OCI-LY7 (cell line): Measurements from ENCODE around the gene KAZN. TPM values are rescaled to one million over a fixed set of nuclear protein-coding genes. Genes with fewer than 3 reads are reported as not detected.

Experiments
- BruUV-seq: library from RNA; stranded (reverse); fragments of 400-500 nt; replicated peaks from 2 replicates; lab custom pipeline; 2021; lab: Mats Ljungman, UMichigan
- CTCF ChIA-PET: fragments of 300-600 bp; sonication (Branson Sonifier 250); formaldehyde crosslinking; loops from one replicate; lab custom pipeline; 2022; ENCODE audit warnings: antibody characterized with exemption; ENCODE audit not compliant: unreplicated experiment; lab: Charles Lee
- POLR2A ChIA-PET: fragments of 300-600 bp; sonication (Branson Sonifier 250); formaldehyde crosslinking; loops from one replicate; lab custom pipeline; 2022; ENCODE audit warnings: antibody characterized with exemption; lab: Charles Lee
- DNase-seq: peaks from one replicate; pipeline ENCODE4 v3.0.0-alpha.2; 2015; ENCODE audit warnings: low spot score
- H2AFZ ChIP-seq: fragments of 200-600 bp; sonication (generic), shearing (Covaris generic); 2 replicates; pipeline ENCODE4 v1.6.1; 2014; ENCODE audit warnings: mild to moderate bottlenecking, antibody characterized with exemption, low read length, moderate library complexity
- H3K27ac ChIP-seq: fragments of 200-600 bp; sonication (generic); 2 replicates; pipeline ENCODE4 v1.5.1; 2014; ENCODE audit warnings: mixed run types, low read depth, mild to moderate bottlenecking, moderate library complexity, low read length, inconsistent platforms; ENCODE audit not compliant: poor library complexity, severe bottlenecking
- H3K36me3 ChIP-seq: fragments of 200-600 bp; sonication (generic); 2 replicates; pipeline ENCODE4 v1.6.1; 2014; ENCODE audit warnings: mild to moderate bottlenecking, antibody characterized with exemption, low read length, moderate library complexity, mixed read lengths; ENCODE audit not compliant: insufficient read depth
- H3K4me1 ChIP-seq: fragments of 200-600 bp; sonication (generic); 2 replicates; pipeline ENCODE4 v1.5.1; 2014; ENCODE audit warnings: mild to moderate bottlenecking, low read length; ENCODE audit not compliant: insufficient read depth, poor library complexity, severe bottlenecking
- H3K4me2 ChIP-seq: fragments of 200-600 bp; sonication (generic); 2 replicates; pipeline ENCODE4 v1.6.1; 2014; ENCODE audit warnings: mild to moderate bottlenecking, low read length
- H3K4me3 ChIP-seq: fragments of 200-600 bp; sonication (generic); 2 replicates; pipeline ENCODE4 v1.5.1; 2014; ENCODE audit warnings: mild to moderate bottlenecking, low read depth, low read length; ENCODE audit not compliant: poor library complexity, severe bottlenecking
- H3K79me2 ChIP-seq: fragments of 200-600 bp; sonication (generic); 2 replicates; pipeline ENCODE4 v1.6.1; 2016; ENCODE audit warnings: low read depth, mild to moderate bottlenecking, low read length, moderate library complexity, mixed read lengths; ENCODE audit not compliant: insufficient read depth
- H3K9me2 ChIP-seq: fragments of 200-600 bp; sonication (generic); 2 replicates; pipeline ENCODE4 v1.6.1; 2016; ENCODE audit warnings: mild to moderate bottlenecking, low read length, mixed read lengths; ENCODE audit not compliant: insufficient read depth
- H3K9me3 ChIP-seq: fragments of 200-600 bp; sonication (generic); 2 replicates; pipeline ENCODE4 v1.6.1; 2014; ENCODE audit warnings: mild to moderate bottlenecking, mixed run types, low read length, mixed read lengths
- H4K20me1 ChIP-seq: fragments of 200-600 bp; sonication (generic); 2 replicates; pipeline ENCODE4 v1.6.1; 2014; ENCODE audit warnings: mild to moderate bottlenecking, antibody characterized with exemption, low read length, moderate library complexity, mixed read lengths; ENCODE audit not compliant: insufficient read depth
- CTCF ChIP-seq: fragments of 200-600 bp; sonication (generic); conservative IDR thresholded peaks from 2 replicates; pipeline ENCODE4 v1.5.1; 2014; ENCODE audit warnings: mild to moderate bottlenecking, antibody characterized with exemption, low read length, moderate library complexity, mixed read lengths
- EZH2phosphoT487 ChIP-seq: fragments of 200-600 bp; sonication (generic); IDR thresholded peaks from 2 replicates; pipeline ENCODE4 v1.6.1; 2018; ENCODE audit warnings: low read depth, borderline replicate concordance, mild to moderate bottlenecking, mixed run types, antibody characterized with exemption, low read length, moderate library complexity, mixed read lengths
- intact Hi-C: fragments of 100-400 bp; cut with micrococcal nuclease; formaldehyde crosslinking; loops from one replicate; pipeline ENCODE4 v1.10.0; 2022; ENCODE audit not compliant: unreplicated experiment
- total RNA-seq, 2 experiments: library from RNA; depleted of rRNA in 1 of 2; stranded (reverse); fragments of >200 nt in 1 of 2; shearing (Covaris generic) in 1 of 2; gene quantifications; 2 replicates each; pipeline ENCODE4 v1.2.3, GENCODE V29; 2014 to 2022

The KAZN gene
- total RNA-seq, 2 experiments from 2014 or later = 0.40 to 2.4 TPM

DNA sequence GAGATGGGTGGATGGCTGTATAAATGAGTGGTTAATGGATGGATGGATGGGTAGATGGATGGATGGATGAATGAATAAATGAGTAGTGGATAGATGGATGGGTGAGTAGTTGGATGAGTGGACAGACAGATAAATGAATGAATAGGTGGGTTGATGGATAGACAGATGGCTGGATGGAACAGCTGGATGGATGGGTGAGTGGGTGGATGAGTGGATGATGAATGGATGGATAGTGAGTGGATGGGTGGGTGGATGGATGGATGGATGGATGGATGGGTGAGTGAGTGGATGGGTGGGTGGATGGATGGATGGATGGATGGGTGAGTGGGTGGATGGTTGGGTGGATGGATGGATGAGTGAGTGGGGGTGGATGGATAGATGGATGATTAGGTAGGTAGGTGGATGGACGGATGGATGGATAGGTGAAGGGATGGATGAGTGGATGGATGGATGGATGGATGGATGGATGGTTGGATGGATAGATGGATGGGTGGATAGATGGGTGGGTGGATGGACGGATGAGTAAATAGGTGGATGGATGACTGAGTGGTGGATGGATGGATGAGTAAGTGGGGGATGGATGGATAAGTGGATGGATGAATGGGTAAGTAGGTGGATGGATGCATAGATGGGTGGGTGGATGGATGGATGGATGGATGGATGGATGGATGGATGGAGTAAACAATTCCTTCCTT, 246.6 kb downstream of the KAZN start:
- Histone ChIP-seq H3K4me3 (no peak overlapping the region), H3K9me2 (no peaks in the 10 kb centered on the region), H4K20me1 (no peaks in the 10 kb centered on the region), H3K4me2 (no peak overlapping the region), H3K79me2 (no peaks in the 10 kb centered on the region), H2AFZ (no peak overlapping the region), H3K27ac (no peak overlapping the region), H3K4me1 (no peaks in the 10 kb centered on the region), H3K36me3 (no peaks in the 10 kb centered on the region), H3K9me3 (peaks cover 15% of the 10 kb centered on the region; the same call in 1 of the 2 replicates)
- DNase-seq = no peak
- TF ChIP-seq EZH2phosphoT487 = no peak
- TF ChIP-seq CTCF = no peak
- intact Hi-C loops = no loop called here
- POLR2A ChIA-PET = interaction anchor here (1.0 to 1.2 kb wide), 2 partner anchors 9 to 18 kb away, joined by 3 read pairs; no protein-coding TSS in a partner anchor
- no TSS peak for BruUV-seq
- CTCF ChIA-PET = interaction anchor here (0.6 kb wide), 1 partner anchor 30 kb away, joined by 4 read pairs; no protein-coding TSS in a partner anchor

- H3K27ac ChIP-seq = no peak overlapping the region
- no peaks in the 10 kb centered on the region for H3K36me3 ChIP-seq
- DNase-seq = no peak
- CTCF ChIA-PET = interaction anchor here (0.6 kb wide), 1 partner anchor 29 kb away, joined by 4 read pairs; no protein-coding TSS in a partner anchor
- intact Hi-C loops = no loop called here
- H3K4me3 ChIP-seq = no peak overlapping the region
- BruUV-seq = no TSS peak
- TF ChIP-seq CTCF (no peak), EZH2phosphoT487 (no peak)
- peaks cover 15% of the 10 kb centered on the region; the same call in 1 of the 2 replicates for H3K9me3 ChIP-seq
- H3K79me2 ChIP-seq = no peaks in the 10 kb centered on the region
- no peaks in the 10 kb centered on the region for H3K9me2 ChIP-seq
- no peaks in the 10 kb centered on the region for H3K4me1 ChIP-seq
- H4K20me1 ChIP-seq = no peaks in the 10 kb centered on the region
- POLR2A ChIA-PET = interaction anchor here (1.0 kb wide), 1 partner anchor 10 kb away, joined by 3 read pairs; no protein-coding TSS in a partner anchor
- H2AFZ ChIP-seq = no peak overlapping the region
- H3K4me2 ChIP-seq = no peak overlapping the region
Observed at GRCh38 chr1:14845851-14846250, 247.4 kb downstream of the KAZN start.

- H3K4me2 ChIP-seq = no peak overlapping the region
- H3K27ac ChIP-seq = no peak overlapping the region
- POLR2A ChIA-PET = no interaction called here
- no TSS peak for BruUV-seq
- intact Hi-C loops = no loop called here
- no peaks in the 10 kb centered on the region for H3K9me2 ChIP-seq
- CTCF ChIA-PET = no interaction called here
- no peak overlapping the region for H3K4me3 ChIP-seq
- H4K20me1 ChIP-seq = no peaks in the 10 kb centered on the region
- no peak overlapping the region for H2AFZ ChIP-seq
- TF ChIP-seq EZH2phosphoT487 (no peak), CTCF (no peak)
- DNase-seq = no peak
- no peaks in the 10 kb centered on the region for H3K4me1 ChIP-seq
- H3K9me3 ChIP-seq = peaks cover 15% of the 10 kb centered on the region; the same call in 1 of the 2 replicates
- H3K36me3 ChIP-seq = no peaks in the 10 kb centered on the region
- no peaks in the 10 kb centered on the region for H3K79me2 ChIP-seq
Observed at GRCh38 chr1:14846688-14847087, 248.2 kb downstream of the KAZN start.
